ENCODE results near the gene KRTAP12-1.

DNA sequence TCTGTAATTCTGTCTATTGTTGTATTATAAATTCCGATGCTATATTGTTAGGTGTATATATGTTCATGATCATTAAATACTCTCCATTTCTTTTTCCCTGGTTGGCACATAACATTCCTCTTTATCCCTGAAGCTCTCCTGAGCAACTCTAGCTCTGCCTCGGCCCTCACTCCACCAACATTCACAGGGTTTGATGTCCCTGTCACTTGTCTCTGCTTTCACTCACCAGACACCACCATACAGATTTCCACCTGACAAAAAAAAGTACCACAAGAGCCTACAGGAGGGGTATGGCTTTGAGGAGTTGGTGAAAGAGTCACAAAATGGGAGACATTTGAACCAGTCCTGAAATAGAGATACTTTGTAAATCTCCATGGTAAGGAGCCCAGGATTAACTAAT lies 38.2 kb upstream of the KRTAP12-1 start:
- TF ChIP-seq, protein P1, sequence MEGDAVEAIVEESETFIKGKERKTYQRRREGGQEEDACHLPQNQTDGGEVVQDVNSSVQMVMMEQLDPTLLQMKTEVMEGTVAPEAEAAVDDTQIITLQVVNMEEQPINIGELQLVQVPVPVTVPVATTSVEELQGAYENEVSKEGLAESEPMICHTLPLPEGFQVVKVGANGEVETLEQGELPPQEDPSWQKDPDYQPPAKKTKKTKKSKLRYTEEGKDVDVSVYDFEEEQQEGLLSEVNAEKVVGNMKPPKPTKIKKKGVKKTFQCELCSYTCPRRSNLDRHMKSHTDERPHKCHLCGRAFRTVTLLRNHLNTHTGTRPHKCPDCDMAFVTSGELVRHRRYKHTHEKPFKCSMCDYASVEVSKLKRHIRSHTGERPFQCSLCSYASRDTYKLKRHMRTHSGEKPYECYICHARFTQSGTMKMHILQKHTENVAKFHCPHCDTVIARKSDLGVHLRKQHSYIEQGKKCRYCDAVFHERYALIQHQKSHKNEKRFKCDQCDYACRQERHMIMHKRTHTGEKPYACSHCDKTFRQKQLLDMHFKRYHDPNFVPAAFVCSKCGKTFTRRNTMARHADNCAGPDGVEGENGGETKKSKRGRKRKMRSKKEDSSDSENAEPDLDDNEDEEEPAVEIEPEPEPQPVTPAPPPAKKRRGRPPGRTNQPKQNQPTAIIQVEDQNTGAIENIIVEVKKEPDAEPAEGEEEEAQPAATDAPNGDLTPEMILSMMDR (IDR thresholded peaks at IDR 0.05; ENCODE audit: control extremely low read depth in 1 of 3, insufficient read depth in 1 of 3, low read depth in 1 of 3, low read length in 3 of 3), result no peak
- TF ChIP-seq RAD21 (IDR thresholded peaks at IDR 0.05 in 1 of 2, conservative IDR thresholded peaks at IDR 0.05 in 1 of 2; ENCODE audit: low read depth in 2 of 2, low read length in 2 of 2) (no peak), SIN3A (conservative IDR thresholded peaks at IDR 0.05 in 1 of 2, IDR thresholded peaks at IDR 0.05 in 1 of 2; ENCODE audit: low read depth in 1 of 2, low read length in 2 of 2) (no peak), TAF1 (IDR thresholded peaks at IDR 0.05; ENCODE audit: low read depth, low read length) (no peak)

All from H1 (cell line).